Measurements from ENCODE around the gene TCEAL2. TPM values are rescaled to one million over a fixed set of nuclear protein-coding genes. Genes with fewer than 3 reads are reported as not detected.

TCEAL2 gene
- not detected in 2 replicates for total RNA-seq

DNA sequence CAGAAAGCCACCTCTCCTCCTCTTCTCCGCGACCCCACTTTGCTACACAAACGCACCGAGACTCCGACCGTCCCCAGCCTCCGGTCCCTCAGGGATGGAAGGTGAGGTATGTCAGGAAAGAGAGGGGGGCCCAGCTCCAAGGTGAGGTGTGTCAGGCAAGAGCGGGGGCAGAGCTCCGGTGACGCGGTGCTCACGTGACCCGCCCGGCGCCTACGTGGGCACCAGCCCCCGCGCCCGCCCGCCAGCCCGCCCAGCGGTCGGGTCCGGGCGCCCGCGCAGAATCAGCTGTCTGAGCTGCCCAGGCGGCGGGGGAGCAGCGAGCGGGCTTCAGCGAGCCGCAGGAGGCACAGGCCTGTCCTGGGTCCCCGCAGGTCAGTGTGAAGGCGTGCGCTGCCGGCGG is at the start of gene TCEAL2:
Gene TCEAL2 (plus strand): TSS at position 244 of the 400 bp plus-strand sequence. CDS start 1,152 bp downstream, outside the sequence.

GRCh38 chrX:102142274-102142673 is 16.8 kb downstream of the TCEAL2 start, which contains the start of gene TCEAL6:
Gene TCEAL6, minus strand, starts transcription at chrX:102142481.

DNA sequence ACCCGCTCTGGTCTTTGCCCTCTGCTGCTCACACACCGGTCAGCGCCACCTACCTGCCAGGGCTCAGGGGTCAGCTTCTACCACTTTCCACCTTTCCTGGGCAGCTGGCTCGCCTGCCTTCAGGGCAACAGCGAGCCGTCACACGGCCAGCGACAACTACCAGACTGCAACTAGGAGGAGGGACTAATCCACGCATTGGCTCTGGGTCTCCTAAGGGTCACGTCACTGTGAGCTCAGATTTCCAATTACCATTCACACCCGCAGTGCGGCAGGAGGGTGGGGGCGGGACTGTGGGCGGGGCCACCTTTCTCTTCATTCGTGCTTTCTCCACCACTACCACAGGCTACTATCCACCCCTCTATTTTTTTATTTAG is 30.3 kb downstream of the TCEAL2 start, which contains the start of gene BEX5:
Gene BEX5 (minus strand): TSS at position 172 of the 374 bp plus-strand sequence. CDS start 1,712 bp downstream, outside the sequence.

Other genes starting within 250 kb of the TCEAL2 start
- not detected in 2 replicates for gene ZMAT1, start 193.7 kb upstream of the TCEAL2 start, total RNA-seq
- gene TCEAL6, start 16.8 kb downstream of the TCEAL2 start, total RNA-seq, result not detected in 2 replicates
- 2.1 and 3.9 TPM in 2 replicates for gene BEX5, start 30.3 kb downstream of the TCEAL2 start, total RNA-seq
- not detected in 2 replicates for gene TCP11X1, start 89.6 kb downstream of the TCEAL2 start, total RNA-seq
- not detected in 2 replicates for gene NXF2, start 121.5 kb downstream of the TCEAL2 start, total RNA-seq